GM19043 (cell line): Measurements from ENCODE around the gene CILP2.

ENCODE experiments used
- ATAC-seq: cut with Tn5 transposase; IDR thresholded peaks from one replicate; pipeline ENCODE4 v1.9.1; 2021; ENCODE audit warnings: low read depth; ENCODE audit not compliant: unreplicated experiment

Gene CILP2

GRCh38 chr19:19544257-19544953, 6.3 kb downstream of the CILP2 start:
- no peak for ATAC-seq

GRCh38 chr19:19544954-19545591, 7.0 kb downstream of the CILP2 start:
- ATAC-seq, result no peak

GRCh38 chr19:19545707-19546106, 7.6 kb downstream of the CILP2 start:
- no peak for ATAC-seq

GRCh38 chr19:19546751-19547162, 8.7 kb downstream of the CILP2 start:
- no peak for ATAC-seq

GRCh38 chr19:19547674-19548336, 9.7 kb downstream of the CILP2 start:
- no peak for ATAC-seq

- ATAC-seq, result no peak
Measured at GRCh38 chr19:19548915-19549759, 11.1 kb downstream of the CILP2 start.

GRCh38 chr19:19549804-19550464, 11.9 kb downstream of the CILP2 start:
- no peak for ATAC-seq

GRCh38 chr19:19550485-19550929, 12.4 kb downstream of the CILP2 start:
- no peak for ATAC-seq

GRCh38 chr19:19550972-19551852, 13.1 kb downstream of the CILP2 start:
- ATAC-seq, result no peak

- no peak for ATAC-seq
Measured at GRCh38 chr19:19551853-19552192, 13.8 kb downstream of the CILP2 start.

GRCh38 chr19:19552798-19553197, 14.7 kb downstream of the CILP2 start:
- no peak for ATAC-seq

GRCh38 chr19:19553670-19554069, 15.6 kb downstream of the CILP2 start:
- ATAC-seq, result no peak

- ATAC-seq, result no peak
Measured at GRCh38 chr19:19554074-19555023, 16.3 kb downstream of the CILP2 start.

- ATAC-seq, result no peak
Measured at GRCh38 chr19:19558055-19558454, 20.0 kb downstream of the CILP2 start.

- ATAC-seq, result no peak
Measured at GRCh38 chr19:19558636-19559035, 20.6 kb downstream of the CILP2 start.

GRCh38 chr19:19559931-19560330, 21.9 kb downstream of the CILP2 start:
- no peak for ATAC-seq

GRCh38 chr19:19561946-19562664, 24.0 kb downstream of the CILP2 start:
- no peak for ATAC-seq
